ENCODE measurements around the gene COQ9.

COQ9 gene

GRCh38 chr16:57473176-57473840, 26.0 kb downstream of the COQ9 start:
- FAIRE-seq: no peak

- FAIRE-seq: no peak
Observed at GRCh38 chr16:57473906-57474305, 26.6 kb downstream of the COQ9 start.

GRCh38 chr16:57474671-57475661, 27.7 kb downstream of the COQ9 start:
- FAIRE-seq: no peak

GRCh38 chr16:57475711-57476339, 28.5 kb downstream of the COQ9 start:
- no peak for FAIRE-seq

GRCh38 chr16:57476546-57477410, 29.5 kb downstream of the COQ9 start:
- FAIRE-seq: no peak

GRCh38 chr16:57477531-57478202, 30.4 kb downstream of the COQ9 start:
- no peak for FAIRE-seq

GRCh38 chr16:57478396-57479204, 31.3 kb downstream of the COQ9 start:
- FAIRE-seq: no peak

- no peak for FAIRE-seq
Observed at GRCh38 chr16:57479205-57479975, 32.1 kb downstream of the COQ9 start.

GRCh38 chr16:57479976-57480753, 32.9 kb downstream of the COQ9 start:
- no peak for FAIRE-seq

- FAIRE-seq: no peak
Observed at GRCh38 chr16:57480754-57481230, 33.5 kb downstream of the COQ9 start.

GRCh38 chr16:57481421-57481820, 34.1 kb downstream of the COQ9 start:
- no peak for FAIRE-seq

GRCh38 chr16:57482845-57483545, 35.7 kb downstream of the COQ9 start:
- no peak for FAIRE-seq

- FAIRE-seq: no peak
Observed at GRCh38 chr16:57483725-57484514, 36.6 kb downstream of the COQ9 start.

GRCh38 chr16:57484515-57485005, 37.3 kb downstream of the COQ9 start:
- FAIRE-seq: no peak

- no peak for FAIRE-seq
Observed at GRCh38 chr16:57485091-57485915, 38.0 kb downstream of the COQ9 start.
